Astrocyte (in vitro differentiated cells and primary cell): ENCODE data around the gene MFF. TPM values are rescaled to one million over a fixed set of nuclear protein-coding genes. Genes with fewer than 3 reads are reported as not detected.
A peak's percentile ranks its signal among the peaks of the same experiment; 100 is the strongest.

ENCODE experiments used
- DNase-seq: peaks from one replicate; pipeline ENCODE4 v3.0.0-alpha.2; 2010; ENCODE audit warnings: low read depth
- FAIRE-seq: peaks from 2 replicates; lab custom pipeline; 2011; peaks lifted over from hg19 to GRCh38; lab: Jason Lieb, UNC
- H2AFZ ChIP-seq: 2 replicates; pipeline ENCODE4 v1.6.0; 2012; ENCODE audit warnings: low read depth, low read length, inconsistent platforms
- H3K27ac ChIP-seq: 2 replicates; pipeline ENCODE4 v1.5.1; 2011; ENCODE audit warnings: low read depth, low read length, inconsistent platforms
- H3K27me3 ChIP-seq: 2 replicates; pipeline ENCODE4 v1.6.0; 2011; ENCODE audit warnings: low read length, inconsistent platforms; ENCODE audit not compliant: insufficient read depth
- H3K36me3 ChIP-seq: 2 replicates; pipeline ENCODE4 v1.5.1; 2011; ENCODE audit warnings: low read length, inconsistent platforms; ENCODE audit not compliant: insufficient read depth
- H3K4me1 ChIP-seq: 2 replicates; pipeline ENCODE4 v1.5.1; 2011; ENCODE audit warnings: low read length, inconsistent platforms; ENCODE audit not compliant: insufficient read depth
- H3K4me2 ChIP-seq: 2 replicates; pipeline ENCODE4 v1.6.0; 2012; ENCODE audit warnings: low read length, inconsistent platforms
- H3K4me3 ChIP-seq: 2 replicates; pipeline ENCODE4 v1.5.1; 2011; ENCODE audit warnings: low read depth, mild to moderate bottlenecking, low read length, inconsistent platforms; ENCODE audit not compliant: insufficient read depth
- H3K79me2 ChIP-seq: 2 replicates; pipeline ENCODE4 v1.6.0; 2012; ENCODE audit warnings: mild to moderate bottlenecking, low read length, inconsistent platforms; ENCODE audit not compliant: insufficient read depth
- H3K9ac ChIP-seq: 2 replicates; pipeline ENCODE4 v1.6.0; 2012; ENCODE audit warnings: mild to moderate bottlenecking, low read length, inconsistent platforms
- H3K9me3 ChIP-seq: 2 replicates; pipeline ENCODE4 v1.5.1; 2012; ENCODE audit warnings: low read depth, mild to moderate bottlenecking, low read length, inconsistent platforms; ENCODE audit not compliant: insufficient read depth
- H4K20me1 ChIP-seq: 2 replicates; pipeline ENCODE4 v1.6.0; 2012; ENCODE audit warnings: low read length, inconsistent platforms; ENCODE audit not compliant: insufficient read depth
- H3K27ac Mint-ChIP-seq: one replicate; pipeline ENCODE4 v1.8.0; 2021; ENCODE audit warnings: mild to moderate bottlenecking, mixed read lengths; ENCODE audit not compliant: unreplicated experiment
- H3K27me3 Mint-ChIP-seq: one replicate; pipeline ENCODE4 v1.8.0; 2021; ENCODE audit warnings: low read depth, mixed read lengths; ENCODE audit not compliant: unreplicated experiment
- H3K36me3 Mint-ChIP-seq: one replicate; pipeline ENCODE4 v1.8.0; 2021; ENCODE audit warnings: low read depth, mixed read lengths; ENCODE audit not compliant: unreplicated experiment
- H3K4me1 Mint-ChIP-seq: one replicate; pipeline ENCODE4 v1.8.0; 2021; ENCODE audit warnings: low read depth, mixed read lengths; ENCODE audit not compliant: unreplicated experiment
- H3K4me3 Mint-ChIP-seq: one replicate; pipeline ENCODE4 v1.8.0; 2021; ENCODE audit warnings: mild to moderate bottlenecking, moderate library complexity, mixed read lengths; ENCODE audit not compliant: unreplicated experiment
- H3K9me3 Mint-ChIP-seq: one replicate; pipeline ENCODE4 v1.8.0; 2021; ENCODE audit warnings: mild to moderate bottlenecking, mixed read lengths; ENCODE audit not compliant: unreplicated experiment
- CTCF ChIP-seq: IDR thresholded peaks from 2 replicates; pipeline ENCODE4 v1.5.1; 2011; ENCODE audit warnings: low read depth, mild to moderate bottlenecking, inconsistent platforms, low read length, moderate library complexity; ENCODE audit not compliant: insufficient read depth
- EZH2 ChIP-seq: IDR thresholded peaks from 2 replicates; pipeline ENCODE4 v1.6.1; 2012; ENCODE audit warnings: mild to moderate bottlenecking, low read length, inconsistent platforms; ENCODE audit not compliant: insufficient read depth
- total RNA-seq: library from RNA; stranded (reverse); gene quantifications from 2 replicates; pipeline ENCODE4 v1.2.1, GENCODE V29; 2021

MFF gene
- total RNA-seq, 1 donor from 2014 or later = 51.6 TPM

- H3K4me1 Mint-ChIP-seq = peaks cover 9% of the 10 kb centered on the region
- Histone ChIP-seq H2AFZ (no peak overlapping the region), H3K9ac (no peak overlapping the region), H3K4me1 (peaks cover 6% of the 10 kb centered on the region), H3K27me3 (no peaks in the 10 kb centered on the region), H3K79me2 (peaks cover 71% of the 10 kb centered on the region), H3K4me2 (peak overlapping the region; percentile 94), H3K27ac (no peak overlapping the region), H4K20me1 (peaks cover 6% of the 10 kb centered on the region), H3K4me3 (peak overlapping the region; percentile 84), H3K36me3 (no peaks in the 10 kb centered on the region), H3K9me3 (peaks cover 2% of the 10 kb centered on the region)
- no peak for TF ChIP-seq EZH2
- TF ChIP-seq CTCF = no peak
- no peak for FAIRE-seq
- peaks cover 4% of the 10 kb centered on the region for H3K9me3 Mint-ChIP-seq
- peak overlapping the region; percentile 95 for H3K4me3 Mint-ChIP-seq
- H3K36me3 Mint-ChIP-seq = peaks cover 3% of the 10 kb centered on the region
- no peaks in the 10 kb centered on the region for H3K27me3 Mint-ChIP-seq
- H3K27ac Mint-ChIP-seq = no peak overlapping the region
- DNase-seq = no peak
Observed at GRCh38 chr2:227326783-227327182, 1.7 kb downstream of the MFF start.

- H3K27me3 ChIP-seq = no peaks in the 10 kb centered on the region
- Mint-ChIP-seq H3K4me1 (no peaks in the 10 kb centered on the region), H3K27ac (no peak overlapping the region), H3K27me3 (no peaks in the 10 kb centered on the region), H3K9me3 (no peaks in the 10 kb centered on the region), H3K36me3 (peaks cover 10% of the 10 kb centered on the region), H3K4me3 (no peak overlapping the region)
- peaks cover 16% of the 10 kb centered on the region for H3K79me2 ChIP-seq
- TF ChIP-seq CTCF = no peak
- no peak for TF ChIP-seq EZH2
- no peak overlapping the region for H3K4me2 ChIP-seq
- H3K4me3 ChIP-seq = no peak overlapping the region
- no peak overlapping the region for H3K9ac ChIP-seq
- DNase-seq (no peak), FAIRE-seq (no peak)
- no peaks in the 10 kb centered on the region for H4K20me1 ChIP-seq
- no peak overlapping the region for H3K27ac ChIP-seq
- peaks cover 11% of the 10 kb centered on the region for H3K36me3 ChIP-seq
- H3K4me1 ChIP-seq = no peaks in the 10 kb centered on the region
- no peaks in the 10 kb centered on the region for H3K9me3 ChIP-seq
- H2AFZ ChIP-seq = no peak overlapping the region
Observed at GRCh38 chr2:227335713-227336112, 10.7 kb downstream of the MFF start.

GRCh38 chr2:227337442-227337841 is 12.4 kb downstream of the MFF start:
- Histone ChIP-seq H3K4me2 (no peak overlapping the region), H3K36me3 (peaks cover 11% of the 10 kb centered on the region), H3K9ac (no peak overlapping the region), H3K4me3 (no peak overlapping the region), H2AFZ (no peak overlapping the region), H3K79me2 (peaks cover 6% of the 10 kb centered on the region), H3K9me3 (no peaks in the 10 kb centered on the region), H4K20me1 (no peaks in the 10 kb centered on the region), H3K27me3 (no peaks in the 10 kb centered on the region), H3K27ac (no peak overlapping the region), H3K4me1 (no peaks in the 10 kb centered on the region)
- peaks cover 9% of the 10 kb centered on the region for H3K36me3 Mint-ChIP-seq
- DNase-seq (no peak), FAIRE-seq (no peak)
- no peaks in the 10 kb centered on the region for H3K4me1 Mint-ChIP-seq
- H3K27ac Mint-ChIP-seq = no peak overlapping the region
- no peak overlapping the region for H3K4me3 Mint-ChIP-seq
- H3K27me3 Mint-ChIP-seq = no peaks in the 10 kb centered on the region
- no peaks in the 10 kb centered on the region for H3K9me3 Mint-ChIP-seq
- no peak for TF ChIP-seq CTCF
